GM18909 (cell line): ENCODE data around the gene ENDOU.
A peak's percentile ranks its signal among the peaks of the same experiment; 100 is the strongest.

Experiments used
- ATAC-seq: cut with Tn5 transposase; IDR thresholded peaks from one replicate; pipeline ENCODE4 v1.9.1; 2021; ENCODE audit warnings: mild to moderate bottlenecking; ENCODE audit not compliant: unreplicated experiment, poor library complexity

Gene ENDOU

GRCh38 chr12:47722941-47723631 lies 2.2 kb downstream of the ENDOU start:
- no peak for ATAC-seq

- no peak for ATAC-seq
Measured at GRCh38 chr12:47722136-47722834, 3.0 kb downstream of the ENDOU start.

- ATAC-seq, result no peak
Measured at GRCh38 chr12:47721431-47721973, 3.8 kb downstream of the ENDOU start.

GRCh38 chr12:47718531-47718930 lies 6.8 kb downstream of the ENDOU start:
- no peak for ATAC-seq

- no peak for ATAC-seq
Measured at GRCh38 chr12:47717443-47718193, 7.7 kb downstream of the ENDOU start.

- no peak for ATAC-seq
Measured at GRCh38 chr12:47717046-47717442, 8.2 kb downstream of the ENDOU start.

- ATAC-seq, result no peak
Measured at GRCh38 chr12:47715877-47716548, 9.3 kb downstream of the ENDOU start.

- ATAC-seq, result peak; percentile 78
Measured at GRCh38 chr12:47715393-47715876, 9.9 kb downstream of the ENDOU start.

- peak; percentile 19 for ATAC-seq
Measured at GRCh38 chr12:47714826-47715386, 10.4 kb downstream of the ENDOU start.

- no peak for ATAC-seq
Measured at GRCh38 chr12:47712171-47712570, 13.1 kb downstream of the ENDOU start.

GRCh38 chr12:47711448-47711847 lies 13.8 kb downstream of the ENDOU start:
- no peak for ATAC-seq

GRCh38 chr12:47710278-47710677 lies 15.0 kb downstream of the ENDOU start:
- ATAC-seq, result no peak

GRCh38 chr12:47709671-47710070 lies 15.6 kb downstream of the ENDOU start:
- ATAC-seq, result no peak

- no peak for ATAC-seq
Measured at GRCh38 chr12:47709237-47709636, 16.1 kb downstream of the ENDOU start.

GRCh38 chr12:47707905-47708543 lies 17.3 kb downstream of the ENDOU start:
- no peak for ATAC-seq

- ATAC-seq, result no peak
Measured at GRCh38 chr12:47707355-47707754, 17.9 kb downstream of the ENDOU start.

GRCh38 chr12:47705566-47706425 lies 19.5 kb downstream of the ENDOU start, which contains the start of gene RPAP3:
Gene RPAP3, minus strand, starts transcription at chr12:47706030. Its CDS starts 3,190 bp downstream, at chr12:47702840.
- ATAC-seq, result peak; percentile 87

GRCh38 chr12:47705229-47705565 lies 20.1 kb downstream of the ENDOU start:
- no peak for ATAC-seq

GRCh38 chr12:47704719-47705118 lies 20.6 kb downstream of the ENDOU start:
- ATAC-seq, result no peak
